ENCODE data around the gene BTBD9.
"Not testable (repeated sequence)": the region's sequence is repeated elsewhere in the genome, so short reads cannot be mapped to it uniquely, and the experiment has no call there.

BTBD9 gene

DNA sequence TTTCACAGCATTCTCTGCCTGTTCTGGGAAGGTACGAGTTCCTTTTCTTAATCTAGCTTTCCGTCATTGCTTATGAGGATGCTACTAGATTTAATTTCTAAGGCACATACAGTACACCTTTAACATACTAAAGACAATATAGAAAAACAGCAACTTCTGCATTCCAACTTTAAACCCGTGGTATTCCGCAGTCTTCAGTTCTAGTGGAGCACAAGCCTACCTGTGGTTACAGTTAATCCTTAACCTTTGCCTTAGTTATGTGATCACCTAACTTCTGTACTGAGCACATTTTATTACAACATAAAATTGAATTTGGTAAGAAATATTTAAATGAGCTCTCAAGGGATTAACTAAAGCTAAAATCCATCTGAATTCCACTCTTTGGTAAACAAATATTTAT lies 289.5 kb downstream of the BTBD9 start:
- Histone ChIP-seq H3K9me3 (ENCODE audit: severe bottlenecking) (no peaks in the 10 kb centered on the region), H3K27ac (no peak overlapping the region), H3K4me3 (ENCODE audit: low read depth, low read length) (no peak overlapping the region), H3K27me3 (ENCODE audit: insufficient read depth, low read depth, severe bottlenecking) (no peaks in the 10 kb centered on the region), H3K36me3 (no peaks in the 10 kb centered on the region)
- TF ChIP-seq CTCF (IDR thresholded peaks at IDR 0.05; ENCODE audit: low read depth, low read length) = no peak
- DNase-seq = no peak

GRCh38 chr6:38349795-38350194 lies 289.9 kb downstream of the BTBD9 start:
- no peaks in the 10 kb centered on the region for H3K27me3 ChIP-seq (ENCODE audit: insufficient read depth, low read depth, severe bottlenecking)
- no peak for TF ChIP-seq CTCF (IDR thresholded peaks at IDR 0.05; ENCODE audit: low read depth, low read length)
- no peak overlapping the region for H3K27ac ChIP-seq
- H3K4me3 ChIP-seq (ENCODE audit: low read depth, low read length) = no peak overlapping the region
- DNase-seq = no peak
- H3K9me3 ChIP-seq (ENCODE audit: severe bottlenecking) = no peaks in the 10 kb centered on the region
- H3K36me3 ChIP-seq = no peaks in the 10 kb centered on the region

DNA sequence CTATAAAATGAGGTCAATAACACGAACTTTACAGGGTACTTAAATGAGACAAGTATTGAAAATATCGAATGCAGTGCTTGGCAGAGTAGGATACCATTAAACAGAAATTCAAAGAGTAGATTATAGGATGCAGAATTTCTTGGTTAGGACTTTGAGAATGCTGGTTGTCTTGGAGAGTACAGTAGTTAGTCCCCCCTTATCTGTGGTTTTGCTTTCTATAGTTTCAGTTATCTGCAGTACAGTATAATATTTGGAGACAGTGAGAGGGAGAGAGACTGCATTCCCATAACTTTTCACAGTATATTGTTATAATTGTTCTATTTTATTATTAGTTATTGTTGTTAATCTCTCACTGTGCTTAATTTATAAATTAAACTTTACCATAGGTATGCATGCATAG lies 290.5 kb downstream of the BTBD9 start:
- Histone ChIP-seq H3K27me3 (ENCODE audit: insufficient read depth, low read depth, severe bottlenecking) (no peaks in the 10 kb centered on the region), H3K9me3 (ENCODE audit: severe bottlenecking) (no peaks in the 10 kb centered on the region), H3K4me3 (ENCODE audit: low read depth, low read length) (no peak overlapping the region), H3K36me3 (no peaks in the 10 kb centered on the region), H3K27ac (no peak overlapping the region)
- DNase-seq = no peak
- no peak for TF ChIP-seq CTCF (IDR thresholded peaks at IDR 0.05; ENCODE audit: low read depth, low read length)

DNA sequence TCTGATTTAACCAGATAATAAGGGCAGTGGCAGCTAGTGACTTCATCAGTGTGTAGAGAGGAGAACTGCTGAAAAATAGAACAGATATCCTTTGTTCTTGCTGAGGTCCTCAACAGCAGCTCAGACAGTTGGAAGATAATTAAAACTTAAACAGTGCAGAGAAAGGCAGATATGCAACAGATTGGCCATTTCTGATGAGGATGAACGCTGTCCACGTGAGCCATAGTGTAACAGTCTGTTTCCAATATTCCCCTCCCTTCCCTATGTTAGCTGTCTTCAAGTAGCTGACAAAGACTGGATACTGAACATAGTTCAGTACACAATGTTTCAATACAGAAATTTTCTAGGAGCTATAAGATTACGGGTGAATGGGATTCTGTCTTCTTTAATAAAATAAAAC lies 291.4 kb downstream of the BTBD9 start:
- no peak for TF ChIP-seq CTCF (IDR thresholded peaks at IDR 0.05; ENCODE audit: low read depth, low read length)

GRCh38 chr6:38347829-38348228 lies 291.9 kb downstream of the BTBD9 start:
- H3K36me3 ChIP-seq; H3K27me3 ChIP-seq (ENCODE audit: insufficient read depth, low read depth, severe bottlenecking); H3K9me3 ChIP-seq (ENCODE audit: severe bottlenecking); DNase-seq; H3K4me3 ChIP-seq (ENCODE audit: low read depth, low read length): not testable (repeated sequence)
- peak overlapping the region; percentile 78 for H3K27ac ChIP-seq

More for the DNA sequence above, 291.4 kb downstream of the BTBD9 start:
- Histone ChIP-seq H3K36me3 (no peaks in the 10 kb centered on the region), H3K4me3 (ENCODE audit: low read depth, low read length) (no peak overlapping the region), H3K27me3 (ENCODE audit: insufficient read depth, low read depth, severe bottlenecking) (no peaks in the 10 kb centered on the region), H3K27ac (no peak overlapping the region), H3K9me3 (ENCODE audit: severe bottlenecking) (no peaks in the 10 kb centered on the region)
- DNase-seq = no peak

DNA sequence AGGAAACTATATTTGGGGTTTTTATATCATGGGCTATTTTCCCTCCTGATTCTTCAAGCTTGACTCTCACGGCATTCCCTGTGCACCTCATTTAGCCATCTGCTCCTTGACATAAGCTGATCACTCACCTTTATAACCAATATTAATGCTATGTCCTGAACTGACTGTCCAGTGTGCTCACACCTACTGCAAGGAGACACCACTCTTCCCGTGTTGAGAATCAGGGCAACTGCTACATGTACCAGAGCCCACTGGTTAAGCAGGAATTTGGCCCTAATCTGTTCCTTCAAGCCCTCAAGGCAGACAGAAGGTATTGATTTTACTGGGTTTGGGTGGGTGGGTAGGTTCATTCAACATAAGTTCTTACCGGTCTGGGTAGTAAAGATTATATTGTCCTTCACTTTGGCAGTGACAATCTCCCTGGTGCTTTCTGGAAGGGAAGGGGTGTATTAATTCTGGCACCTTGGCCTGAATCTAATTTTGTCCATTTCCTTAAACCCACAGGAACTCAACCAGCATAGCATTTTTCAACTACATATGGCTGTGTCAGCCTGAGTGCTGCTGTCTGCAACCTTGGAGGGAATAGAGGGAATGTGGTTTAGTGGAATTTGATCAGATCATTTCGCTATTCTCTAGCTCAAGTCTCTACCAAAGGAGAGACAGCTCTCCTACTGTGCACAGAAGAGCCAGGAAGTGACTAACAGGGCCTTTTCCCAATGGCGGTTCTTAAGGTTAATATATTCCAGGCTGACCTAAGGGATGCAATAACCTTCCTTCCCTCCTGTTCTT lies 293.2 kb downstream of the BTBD9 start:
- Histone ChIP-seq H3K27me3 (ENCODE audit: insufficient read depth, low read depth, severe bottlenecking) (no peaks in the 10 kb centered on the region), H3K9me3 (ENCODE audit: severe bottlenecking) (no peaks in the 10 kb centered on the region), H3K27ac (peak overlapping the region; percentile 78), H3K36me3 (no peaks in the 10 kb centered on the region), H3K4me3 (ENCODE audit: low read depth, low read length) (peak overlapping the region; percentile 5)
- TF ChIP-seq CTCF (IDR thresholded peaks at IDR 0.05; ENCODE audit: low read depth, low read length) = no peak
- peak; percentile 91 for DNase-seq

Data from WERI-Rb-1 (cell line).